DND-41 (cell line): ENCODE results near the gene SLC25A51.

Experiments used
- CTCF ChIP-seq: IDR thresholded peaks from 2 replicates; pipeline ENCODE4 v1.5.1; 2012; ENCODE audit warnings: borderline replicate concordance, low read length, moderate library complexity, mild to moderate bottlenecking; ENCODE audit not compliant: poor library complexity, severe bottlenecking; ENCODE audit errors: extremely low read depth
- EZH2 ChIP-seq: IDR thresholded peaks from 3 replicates; pipeline ENCODE4 v1.6.1; 2012; ENCODE audit warnings: borderline replicate concordance, low read depth, mild to moderate bottlenecking, moderate library complexity, low read length, inconsistent platforms; ENCODE audit not compliant: severe bottlenecking

GRCh38 chr9:37921546-37922300 lies 17.8 kb upstream of the SLC25A51 start:
- TF ChIP-seq CTCF (no peak), EZH2 (no peak)
